CD4-positive, alpha-beta T cell treated with Interleukin-15 for 4 hours (primary cell): ENCODE data around the gene FIBCD1.

Experiments used
- DNase-seq: peaks from one replicate; pipeline ENCODE4 v3.0.0-alpha.2; 2020; ENCODE audit warnings: low spot score

FIBCD1 gene

DNA sequence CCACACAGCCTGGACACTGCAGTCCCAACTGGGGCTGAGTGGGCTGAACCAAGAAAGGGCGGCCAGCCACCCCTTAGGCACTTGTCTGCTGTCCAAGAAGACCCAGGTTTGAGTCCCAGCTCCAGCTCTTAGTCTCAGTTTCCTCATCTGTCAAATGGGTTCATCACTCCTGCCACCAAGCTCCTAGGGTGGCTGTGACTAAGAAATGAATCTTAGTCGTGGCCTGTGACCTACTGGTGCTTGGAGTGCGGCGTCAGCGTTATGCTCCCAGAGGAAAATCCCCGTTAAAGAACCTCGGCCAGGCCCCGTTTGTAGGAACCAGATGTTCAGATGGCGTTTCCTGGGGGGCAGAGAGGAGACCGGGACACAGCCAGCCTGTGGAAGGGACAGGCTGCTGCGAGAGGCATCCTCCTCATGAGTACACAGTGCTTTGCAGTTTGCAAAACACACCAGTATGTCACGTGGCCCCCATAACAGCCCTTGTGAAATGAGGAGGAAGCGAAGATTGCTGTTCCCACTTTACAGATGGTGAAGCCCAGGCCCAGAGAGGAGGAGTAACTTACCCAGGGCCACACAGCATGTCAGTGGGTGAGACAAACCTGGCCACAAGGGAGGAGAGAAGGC, 3.3 kb downstream of the FIBCD1 start:
- no peak for DNase-seq

DNA sequence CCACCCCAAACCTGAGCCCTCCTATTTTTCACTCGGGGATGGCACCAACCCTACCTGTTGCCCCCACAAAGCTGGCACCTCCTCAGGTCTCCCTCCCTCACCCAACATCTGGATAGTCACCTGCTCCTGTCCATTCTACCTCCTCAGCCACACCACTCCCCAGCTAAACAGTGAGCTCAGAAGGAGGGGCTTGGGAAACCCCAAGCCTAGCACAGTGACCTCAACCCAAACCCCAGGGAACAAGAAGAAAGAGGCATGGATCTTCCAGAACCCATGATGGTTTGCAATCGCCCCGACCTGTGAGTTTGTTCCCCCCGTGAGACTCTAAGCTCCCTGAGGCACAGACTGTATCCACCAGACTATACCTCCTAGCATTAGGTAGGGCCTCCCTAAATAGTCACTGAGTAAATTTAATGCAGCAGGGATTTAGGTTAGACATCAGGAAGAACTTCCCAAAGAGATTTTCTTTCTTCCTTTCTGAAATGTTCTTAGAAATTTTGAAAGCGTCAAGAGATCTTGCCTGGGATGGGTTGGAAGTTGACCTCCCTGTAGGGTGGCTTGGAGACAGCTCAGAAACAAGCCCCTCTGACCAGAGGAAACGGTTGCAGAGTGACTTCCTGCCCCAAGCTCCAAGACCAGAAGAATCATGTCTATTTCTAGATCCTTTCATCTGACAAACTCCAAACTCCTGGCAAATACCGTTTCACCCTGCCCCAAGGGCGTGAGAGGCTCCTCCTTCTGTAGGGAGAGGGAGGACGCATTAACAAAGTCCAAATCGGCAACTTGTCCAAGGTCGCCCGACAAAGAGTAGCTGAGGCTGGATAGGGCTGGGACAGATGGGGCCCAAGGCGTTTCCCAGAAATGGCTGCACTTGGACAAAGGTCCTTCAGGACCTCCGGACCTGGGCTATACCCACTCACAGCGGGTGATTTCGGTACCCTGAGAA, 4.1 kb downstream of the FIBCD1 start:
- no peak for DNase-seq

DNA sequence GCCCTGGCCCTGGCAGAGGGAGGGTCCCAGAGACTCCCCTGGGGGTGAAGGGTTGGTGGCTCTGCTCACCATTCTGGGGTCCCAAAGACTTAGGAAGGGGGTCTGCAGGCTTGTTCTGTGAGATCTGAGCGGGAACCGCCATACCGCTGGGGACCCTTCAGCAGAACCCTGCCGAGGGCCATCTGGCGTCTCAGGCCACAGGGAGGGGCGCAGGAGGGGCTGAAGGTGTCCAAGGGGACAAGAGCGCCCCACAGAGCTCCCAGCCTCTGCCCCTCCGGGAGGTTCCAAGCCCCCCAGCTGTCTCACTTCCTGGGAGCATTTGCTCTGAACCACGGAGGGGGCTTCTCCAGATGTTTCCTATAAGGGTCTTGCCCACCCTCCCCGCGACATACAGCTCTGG, 4.8 kb downstream of the FIBCD1 start:
- DNase-seq, result no peak

DNA sequence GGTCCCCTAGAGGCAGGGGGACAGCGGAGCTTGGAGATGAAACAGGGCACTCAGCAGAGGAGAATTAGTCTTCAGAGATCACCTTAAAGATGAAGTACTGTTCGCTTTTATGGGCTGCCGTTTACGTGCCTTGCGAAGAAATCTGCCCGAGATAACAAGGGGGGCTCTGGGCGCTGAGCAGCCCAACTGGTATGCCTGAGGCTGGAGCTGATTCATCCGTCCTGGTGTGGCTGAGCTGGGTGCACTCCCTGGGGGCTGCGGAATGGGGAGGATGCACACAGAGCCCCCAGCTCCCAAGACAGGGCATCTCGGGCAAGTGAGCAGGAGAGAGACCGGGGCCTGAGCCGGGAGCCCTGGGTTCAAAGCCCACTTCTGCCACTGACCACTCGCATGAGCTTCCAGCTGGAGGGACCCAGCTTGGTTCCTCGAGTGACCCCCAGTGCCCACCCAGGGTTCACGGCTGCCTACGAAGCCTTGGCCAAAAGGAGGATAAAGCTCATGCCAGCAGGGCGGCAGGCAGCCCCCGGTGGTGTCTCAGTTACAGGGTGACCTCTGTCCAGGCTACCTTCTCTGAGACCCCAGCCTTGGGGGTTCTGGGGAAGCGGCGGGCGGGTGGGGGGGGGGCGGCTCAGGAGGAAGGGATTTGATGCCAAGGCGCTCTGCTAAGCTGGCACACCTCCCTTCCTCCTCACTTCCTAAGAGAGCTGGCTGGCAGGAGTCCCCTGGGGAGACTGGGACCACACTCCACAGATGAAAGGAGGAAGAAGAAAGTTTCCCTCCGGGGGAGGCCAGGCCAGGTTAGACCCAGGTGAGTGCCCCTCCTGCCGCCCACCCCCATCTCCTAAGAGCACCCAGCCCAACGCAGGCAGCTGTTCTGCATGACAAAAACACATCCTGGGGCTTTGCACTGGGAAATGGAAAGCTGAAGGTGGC, 5.7 kb downstream of the FIBCD1 start:
- DNase-seq, result no peak

DNA sequence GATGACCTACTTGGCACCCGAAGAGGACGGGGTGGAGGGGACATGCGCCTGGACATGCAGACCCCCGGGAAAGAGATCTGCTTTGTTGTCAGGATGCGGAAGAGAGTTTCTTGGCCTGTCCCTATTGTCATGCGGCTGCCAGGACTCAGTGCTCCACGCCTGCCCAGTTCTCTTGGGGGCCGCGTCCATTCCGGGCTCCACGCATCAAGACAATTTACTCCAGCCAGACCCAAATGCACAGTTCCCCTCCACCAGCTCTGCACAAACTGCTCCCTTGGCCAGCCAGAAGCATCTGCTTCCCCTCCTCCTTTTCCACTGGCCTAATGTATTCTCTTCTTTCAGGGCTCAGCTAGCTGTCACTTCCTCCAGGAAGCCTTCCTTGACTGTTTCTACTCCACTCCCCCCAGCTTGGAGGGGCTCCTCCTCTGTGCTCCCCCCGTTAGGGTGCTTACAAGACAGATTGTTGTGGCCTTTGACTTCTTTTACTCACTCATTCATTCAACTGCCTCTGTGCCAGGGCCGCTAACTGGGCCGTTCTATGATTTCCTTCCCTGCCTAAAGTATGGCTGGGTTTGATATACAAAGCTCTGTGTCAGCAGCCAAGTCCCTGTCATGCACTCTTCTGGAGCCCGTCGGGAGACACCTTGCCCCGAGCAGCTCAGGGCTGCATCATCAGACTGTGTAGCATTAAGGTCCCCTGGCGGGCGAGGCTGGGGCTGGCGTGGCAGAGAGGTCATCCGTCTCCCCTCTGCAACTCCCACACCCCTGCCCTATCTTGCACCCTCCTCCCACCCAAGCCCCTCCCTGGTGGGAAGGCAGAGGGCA, 6.6 kb downstream of the FIBCD1 start:
- DNase-seq, result no peak

DNA sequence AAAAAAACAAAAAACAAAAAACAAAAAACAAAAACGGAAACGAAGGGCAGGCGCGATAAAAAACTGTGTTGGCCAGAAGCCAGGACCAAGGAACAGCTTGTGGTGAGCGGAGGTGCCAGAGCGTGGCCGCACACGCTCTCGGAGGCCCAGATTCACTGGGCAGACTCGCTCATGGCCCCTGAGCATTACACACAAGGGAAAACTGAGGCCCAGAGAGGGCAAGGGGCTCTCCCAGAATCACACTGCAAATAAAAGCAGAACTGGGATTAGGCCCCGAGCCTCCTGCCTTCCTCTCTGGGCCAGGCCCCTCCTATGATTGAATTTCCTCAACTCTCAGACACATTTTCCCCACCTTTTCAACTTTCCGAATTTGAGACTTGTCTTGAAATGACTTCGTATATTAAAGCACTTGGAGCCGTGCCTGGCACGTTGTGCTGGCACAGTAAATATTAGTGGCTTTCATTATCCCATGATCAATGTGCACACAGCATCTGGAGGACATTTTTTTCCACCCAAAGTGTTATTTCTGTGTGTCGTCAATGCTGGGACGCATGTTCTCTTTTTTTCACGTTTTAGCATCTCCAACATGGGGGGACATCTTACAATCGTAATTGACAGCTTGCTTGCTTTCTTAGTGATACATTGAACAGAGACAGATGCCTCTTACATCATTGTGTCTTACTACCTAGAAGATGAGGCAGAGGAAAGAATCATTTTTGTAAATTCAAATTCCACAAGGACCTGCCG, 7.4 kb downstream of the FIBCD1 start:
- DNase-seq, result no peak

DNA sequence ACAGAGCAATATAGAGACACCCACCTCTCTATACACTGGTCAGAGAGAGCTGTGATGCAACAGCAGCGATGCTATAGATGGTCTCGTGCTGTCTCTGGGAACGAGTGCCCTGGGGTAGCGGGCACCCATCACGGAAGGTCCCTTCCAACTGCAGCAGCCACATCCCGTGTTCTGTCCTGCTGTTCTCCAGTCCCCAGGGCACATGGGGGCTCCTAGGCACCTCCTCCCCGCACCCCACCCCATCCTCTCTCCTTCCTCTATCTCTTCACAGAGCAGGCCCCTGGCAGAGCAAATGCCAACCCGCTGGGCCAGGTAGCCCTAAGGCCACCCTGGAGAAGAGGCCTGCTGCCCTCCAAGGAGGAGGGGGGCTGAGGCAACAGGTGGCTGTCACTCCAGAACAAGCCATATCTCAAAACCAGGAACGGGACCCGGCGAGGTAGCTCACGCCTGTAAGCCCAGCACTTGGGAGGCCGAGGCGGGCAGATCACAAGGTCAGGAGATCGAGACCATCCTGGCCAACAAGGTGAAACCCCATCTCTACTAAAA, 8.2 kb downstream of the FIBCD1 start:
- no peak for DNase-seq

DNA sequence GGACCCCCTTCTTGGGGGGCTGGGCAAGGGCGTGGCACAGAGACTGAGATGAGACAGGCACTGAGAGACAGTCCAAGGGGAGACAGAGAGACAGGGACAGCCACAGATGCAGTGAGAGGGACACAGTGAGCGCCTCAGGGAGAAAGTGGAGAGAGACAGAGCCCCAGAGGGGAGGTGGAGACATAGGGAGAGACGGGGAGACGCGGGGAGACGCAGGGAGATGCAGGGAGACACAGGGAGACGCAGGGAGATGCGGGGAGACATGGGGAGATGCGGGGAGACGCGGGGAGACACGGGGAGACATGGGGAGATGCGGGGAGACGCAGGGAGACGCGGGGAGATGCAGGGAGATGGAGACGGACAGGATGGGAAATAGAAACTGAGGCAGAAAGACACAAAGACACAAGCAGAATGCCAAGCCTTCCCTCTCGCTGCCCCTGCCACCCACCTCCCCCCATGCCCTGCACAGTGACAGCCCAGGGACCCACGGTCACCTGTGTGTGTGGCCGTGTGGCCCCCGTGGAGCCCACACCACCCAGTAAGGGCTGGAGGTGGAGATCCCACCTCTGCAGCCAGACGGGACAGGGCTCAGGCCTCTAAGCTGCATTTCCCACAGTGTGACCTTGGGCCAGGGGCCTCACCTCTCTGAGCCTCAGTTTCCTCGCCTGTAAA, 8.8 kb downstream of the FIBCD1 start:
- no peak for DNase-seq

DNA sequence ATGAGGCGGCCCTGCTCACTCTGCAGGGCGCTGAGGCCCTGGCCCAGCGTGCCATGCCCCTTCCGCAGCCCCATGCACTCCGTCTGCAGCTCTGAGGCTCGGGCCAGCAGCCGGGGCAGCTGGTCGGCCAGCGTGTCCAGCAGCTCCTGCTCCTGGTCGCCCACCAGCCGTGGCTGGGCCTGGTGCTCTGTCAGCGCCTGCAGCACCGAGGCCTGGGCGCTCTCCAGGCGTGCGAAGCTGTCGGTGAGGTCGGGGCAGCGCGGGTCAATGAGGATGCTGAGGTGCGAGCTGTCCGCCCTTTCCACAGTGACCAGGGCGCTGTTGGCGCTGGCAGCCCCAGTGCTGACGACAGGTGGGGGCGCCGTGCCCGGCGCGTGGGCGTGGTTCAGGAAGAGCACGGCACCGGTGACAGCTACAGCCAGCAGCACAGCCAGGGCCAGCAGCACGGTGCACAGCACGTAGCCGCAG, 9.4 kb downstream of the FIBCD1 start:
- DNase-seq, result no peak

DNA sequence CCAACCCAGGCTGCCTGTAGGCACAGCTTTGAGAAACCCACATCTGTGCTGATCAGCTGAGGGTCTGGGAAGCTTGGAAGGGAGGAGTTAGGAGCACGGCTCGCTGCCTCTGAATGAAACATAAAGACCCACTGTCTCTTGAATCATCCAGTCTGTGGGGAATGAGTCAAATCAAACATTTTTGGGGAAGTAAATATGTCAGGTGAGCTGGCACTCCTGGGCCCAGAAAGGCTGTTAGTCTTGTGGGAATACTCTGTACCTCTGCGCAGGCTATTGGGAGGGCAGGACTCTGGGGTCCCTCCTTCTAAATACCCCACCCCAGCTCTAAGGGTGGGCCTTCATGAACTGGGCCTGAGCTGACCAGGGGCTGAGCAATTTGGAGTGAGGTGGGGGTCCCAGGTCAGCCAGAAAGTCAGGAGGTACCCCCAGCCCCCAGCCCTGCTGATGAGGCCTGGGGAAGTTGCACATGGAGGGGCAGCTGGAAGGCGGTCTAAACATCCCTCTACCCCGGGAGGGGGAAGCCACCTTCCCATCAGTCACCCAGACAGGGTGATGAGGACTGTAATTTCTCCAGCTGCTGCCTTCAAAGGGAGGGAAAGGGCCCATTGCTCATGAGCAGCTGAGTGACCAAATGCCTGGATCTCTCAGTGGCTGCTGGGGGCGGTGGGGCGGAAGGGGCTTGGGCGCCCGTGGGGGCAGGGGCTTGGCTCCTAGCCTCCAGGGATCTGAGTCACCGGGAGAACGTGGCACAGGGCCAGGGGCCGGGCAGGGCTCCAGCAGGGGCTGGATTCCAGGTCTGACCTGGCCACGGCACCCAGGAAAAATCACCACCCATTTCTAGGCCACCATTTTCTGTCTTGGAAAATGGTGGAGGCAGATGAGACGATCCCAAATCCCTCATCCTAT, 10.8 kb downstream of the FIBCD1 start:
- DNase-seq, result no peak

DNA sequence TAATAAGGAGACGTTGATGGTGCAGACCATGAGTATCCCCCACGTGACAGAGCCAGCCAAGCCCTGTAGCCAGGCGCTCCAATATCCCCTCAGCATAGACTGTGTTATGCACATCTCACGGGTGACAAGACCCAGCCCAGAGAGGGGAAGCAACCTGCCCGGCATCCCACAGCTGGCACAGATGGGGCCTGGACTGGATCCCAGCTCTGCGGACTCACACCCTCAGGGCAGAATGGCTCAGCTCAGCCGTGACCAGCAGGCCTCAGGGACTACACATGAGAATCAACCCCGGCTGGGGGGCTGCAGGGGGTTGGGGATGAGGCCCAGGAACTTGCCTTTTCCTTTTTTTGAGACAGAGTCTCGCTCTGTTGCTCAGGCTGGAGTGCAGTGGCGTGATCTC, 11.7 kb downstream of the FIBCD1 start:
- no peak for DNase-seq

DNA sequence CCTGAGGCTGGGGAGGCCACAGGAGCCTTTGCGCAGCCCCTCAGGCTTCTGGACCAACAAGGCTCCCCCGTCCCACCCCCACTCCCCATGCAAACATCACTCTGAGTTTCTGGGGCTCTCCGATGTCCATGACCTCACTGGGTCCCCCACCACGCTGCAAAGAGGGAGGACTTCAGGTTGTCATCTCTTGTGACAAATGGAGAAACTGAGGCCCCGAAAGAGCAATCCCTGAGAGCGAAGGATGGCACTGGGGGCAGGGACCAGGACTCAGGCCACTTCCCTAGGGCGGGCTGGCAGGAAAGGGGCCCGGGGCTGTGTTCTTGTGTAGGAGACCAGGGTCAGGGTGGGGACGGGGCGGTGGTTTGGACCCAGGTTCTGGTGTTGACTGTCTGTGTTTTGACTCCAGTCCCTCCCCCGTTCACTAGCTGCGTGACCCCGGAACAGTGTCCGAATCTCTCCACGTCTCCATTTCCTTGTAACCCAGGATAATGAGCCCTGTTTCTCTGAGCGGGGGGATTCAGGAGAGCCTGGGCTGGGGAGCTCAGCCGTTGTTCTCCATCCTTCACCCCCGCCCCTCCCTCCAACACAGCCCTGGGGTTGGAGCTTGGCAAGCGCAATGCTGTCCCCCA, 13.9 kb downstream of the FIBCD1 start:
- DNase-seq, result no peak

DNA sequence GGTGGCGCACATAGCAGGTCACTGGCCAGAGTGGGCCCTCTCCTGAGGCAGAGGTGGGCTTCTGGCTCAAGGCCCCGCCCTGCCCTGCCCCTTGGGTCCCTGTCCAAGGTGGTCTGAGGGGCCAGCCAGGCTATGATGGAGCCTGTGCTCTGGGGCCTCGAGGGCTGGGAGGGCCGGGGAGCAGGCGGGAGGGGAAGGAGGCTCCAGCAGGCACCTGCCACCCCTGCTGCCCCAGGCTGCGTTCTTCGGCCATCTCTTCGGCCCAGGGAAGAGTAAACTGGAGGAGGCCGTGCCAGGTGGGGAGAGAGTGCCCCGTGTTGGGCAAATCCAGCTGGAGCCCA, 14.6 kb downstream of the FIBCD1 start:
- no peak for DNase-seq

DNA sequence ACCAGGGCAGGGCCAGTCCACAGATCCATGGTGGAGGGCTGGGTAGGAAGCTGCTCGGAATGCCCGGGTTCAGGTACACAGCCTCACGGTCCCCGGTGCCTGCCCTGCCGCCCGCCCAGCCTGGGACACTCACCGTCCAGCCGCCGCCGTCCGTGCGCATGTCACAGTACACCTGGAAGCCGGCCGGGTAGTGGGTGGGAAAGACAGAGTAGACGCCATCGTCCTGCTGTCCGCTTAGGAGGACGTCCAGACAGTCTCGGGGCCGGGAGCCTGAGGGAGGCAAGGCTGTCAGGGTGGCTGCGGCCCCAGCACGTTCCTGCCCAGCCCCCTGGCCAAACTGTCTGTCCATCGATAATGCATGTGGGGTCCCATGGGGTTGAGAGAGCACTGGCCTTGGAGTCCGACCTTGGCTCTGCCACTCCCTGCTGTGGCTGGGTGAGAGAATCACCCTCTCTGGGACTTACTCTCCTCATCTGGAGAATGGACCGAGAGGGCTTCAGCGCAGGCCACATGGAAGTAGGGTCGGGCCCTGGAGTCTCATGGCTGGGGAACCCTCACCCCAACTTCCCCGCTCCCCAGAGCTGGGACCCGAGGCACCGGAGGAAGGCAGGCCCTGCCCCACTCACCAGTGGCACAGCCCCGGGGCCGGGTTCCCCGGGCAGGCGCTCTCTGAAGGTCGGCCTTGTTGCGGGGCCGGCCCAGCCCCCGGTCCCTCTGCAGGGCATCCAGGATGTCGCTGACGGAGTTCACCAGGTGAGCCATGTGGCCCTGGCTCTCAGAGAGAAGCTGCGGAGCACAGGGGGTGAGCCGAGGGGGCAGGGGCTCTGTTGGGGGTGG, 15.2 kb downstream of the FIBCD1 start:
- DNase-seq, result no peak

DNA sequence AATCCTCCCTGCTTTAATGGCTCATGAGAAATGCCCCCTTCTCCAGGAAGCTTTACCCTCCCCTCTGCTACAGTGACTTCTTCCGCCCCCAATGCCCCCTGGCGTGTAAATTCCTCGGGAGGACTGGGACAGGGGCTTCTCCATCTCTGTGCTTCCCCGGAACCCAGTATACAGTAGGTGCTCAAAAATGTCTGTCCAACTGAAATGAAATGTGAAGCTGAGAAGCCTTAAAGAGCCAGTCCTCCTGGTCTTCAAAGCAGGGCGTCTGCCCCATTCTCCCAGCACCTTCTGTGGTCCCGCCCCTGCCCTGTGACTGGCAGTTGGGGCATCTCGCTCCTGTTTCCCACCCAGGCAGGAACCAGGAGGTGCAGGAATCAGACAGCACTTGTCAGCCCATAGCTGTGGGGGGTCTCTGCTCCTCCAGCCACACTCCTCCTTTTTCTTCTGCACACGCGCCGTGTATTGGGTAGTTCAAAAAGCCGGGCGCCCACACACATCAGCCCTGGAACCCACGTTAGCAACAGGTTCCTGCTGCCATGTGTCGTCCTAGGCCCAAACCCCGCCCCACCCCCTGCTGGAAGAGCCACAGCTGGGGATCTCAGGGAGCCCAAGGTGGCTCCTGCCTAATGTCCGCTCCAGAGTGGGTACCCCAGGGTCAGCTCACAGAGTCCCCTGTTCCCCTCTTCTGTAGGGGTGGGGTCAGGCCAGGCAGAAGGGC, 16.0 kb downstream of the FIBCD1 start:
- no peak for DNase-seq

DNA sequence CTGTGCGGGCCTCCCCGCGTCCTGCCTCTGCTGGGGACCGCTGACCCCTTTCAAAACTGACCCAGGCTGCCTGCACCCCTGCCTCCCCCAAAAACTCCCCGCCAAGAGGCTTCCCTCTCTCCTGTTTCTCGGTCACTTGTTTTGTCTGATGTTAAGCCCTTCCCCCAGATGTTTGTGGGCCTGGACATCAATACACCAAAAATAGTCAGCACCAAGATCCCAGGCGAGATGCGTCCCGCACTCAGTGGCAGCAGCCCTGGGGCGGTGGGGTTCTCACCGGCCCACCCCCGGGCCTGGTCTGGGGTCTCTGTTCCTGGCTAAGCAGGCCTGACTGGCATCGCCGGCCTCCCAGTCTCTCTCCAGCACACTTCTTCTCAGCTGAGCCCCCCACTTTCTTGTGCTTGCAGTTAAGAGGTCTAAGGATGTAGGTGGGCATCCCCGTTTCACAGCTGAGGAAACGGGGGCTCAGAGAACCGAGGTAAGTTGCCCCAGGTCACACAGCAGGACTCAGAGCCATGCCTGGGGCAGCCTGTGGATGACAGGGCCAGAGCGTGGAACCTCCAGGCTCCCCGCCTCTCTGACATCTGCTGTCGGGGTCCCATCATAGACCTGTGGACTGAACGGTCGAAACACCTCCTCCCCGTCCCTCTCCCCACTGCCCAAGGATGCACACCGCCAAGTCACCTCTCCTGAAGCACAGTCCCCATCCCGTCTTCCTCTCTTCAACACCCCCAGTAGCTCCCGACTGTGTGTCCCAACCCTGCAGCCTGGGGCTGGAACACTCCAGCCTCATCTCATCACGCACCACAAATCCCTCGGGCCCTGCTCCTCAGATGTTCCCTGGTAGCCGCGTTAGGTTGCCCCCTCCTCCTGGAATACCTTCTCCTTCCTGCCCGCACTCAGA, 16.8 kb downstream of the FIBCD1 start:
- DNase-seq, result no peak
